Natural killer cell (primary cell): ENCODE results near the gene ZNF316. TPM values are rescaled to one million over a fixed set of nuclear protein-coding genes. Genes with fewer than 3 reads are reported as not detected.
A peak's percentile ranks its signal among the peaks of the same experiment; 100 is the strongest.

Experiments used
- ATAC-seq, 3 donors: fragments of 150-1000 bp in 2 of 3; fragments of 200-7000 bp in 1 of 3; cut with Tn5 transposase; 1 replicate in 1 of 3; 2 replicates in 2 of 3; pipeline ENCODE4 v1.10.0; 2021; ENCODE audit warnings: mild to moderate bottlenecking in 2 of 3, moderate library complexity in 2 of 3
- DNase-seq, 2 donors: peaks; one replicate each; pipeline versions ENCODE4 v3.0.0 to v3.0.0-alpha.2; 2013 to 2021; ENCODE audit warnings: mixed read lengths in 1 of 2
- H3K27ac ChIP-seq: one replicate; pipeline ENCODE4 v1.5.1; 2013; ENCODE audit warnings: mild to moderate bottlenecking, low read length
- H3K27me3 ChIP-seq: one replicate; pipeline ENCODE4 v1.6.1; 2013; ENCODE audit warnings: low read length; ENCODE audit not compliant: control insufficient read depth, insufficient read depth
- H3K36me3 ChIP-seq: one replicate; pipeline ENCODE4 v1.6.1; 2013; ENCODE audit warnings: low read length; ENCODE audit not compliant: control insufficient read depth, insufficient read depth
- H3K4me1 ChIP-seq: one replicate; pipeline ENCODE4 v1.6.1; 2013; ENCODE audit warnings: low read length; ENCODE audit not compliant: control insufficient read depth, insufficient read depth
- H3K4me3 ChIP-seq: one replicate; pipeline ENCODE4 v1.5.1; 2013; ENCODE audit warnings: low read length
- H3K9me3 ChIP-seq: one replicate; pipeline ENCODE4 v1.6.1; 2013; ENCODE audit warnings: low read length; ENCODE audit not compliant: control insufficient read depth, insufficient read depth
- H3K27ac Mint-ChIP-seq, 2 donors: one replicate each; pipeline ENCODE4 v1.8.0; 2022; ENCODE audit warnings: mild to moderate bottlenecking in 2 of 2, mixed read lengths in 2 of 2, moderate library complexity in 1 of 2
- H3K27me3 Mint-ChIP-seq, 2 donors: one replicate each; pipeline ENCODE4 v1.8.0; 2022; ENCODE audit warnings: low read depth in 2 of 2, mixed read lengths in 2 of 2
- H3K36me3 Mint-ChIP-seq: one replicate; pipeline ENCODE4 v1.8.0; 2022; ENCODE audit warnings: mixed read lengths
- H3K4me1 Mint-ChIP-seq, 2 donors: one replicate each; pipeline ENCODE4 v1.8.0; 2022; ENCODE audit warnings: mixed read lengths in 2 of 2
- H3K4me3 Mint-ChIP-seq: one replicate; pipeline ENCODE4 v1.8.0; 2022; ENCODE audit warnings: mild to moderate bottlenecking, moderate library complexity, mixed read lengths
- H3K9me3 Mint-ChIP-seq, 2 donors: one replicate each; pipeline ENCODE4 v1.8.0; 2022; ENCODE audit warnings: mixed read lengths in 2 of 2
- WGBS: methylation state at CpG from one replicate; pipeline ENCODE4 v1.1.7; 2013; ENCODE audit warnings: missing lambda C conversion rate; ENCODE audit not compliant: insufficient coverage; 5-methylcytosine and 5-hydroxymethylcytosine counted together
- intact Hi-C: fragments of 100-400 bp; cut with micrococcal nuclease; formaldehyde crosslinking; loops from one replicate; pipeline ENCODE4 v1.14.2; 2022
- total RNA-seq, 4 donors: library from RNA; stranded (reverse); fragments of 120-200 nt in 1 of 4; gene quantifications; one replicate each; pipeline versions ENCODE4 v1.2.3 to v1.2.4, GENCODE V29; 2013 to 2022
- TF ChIP-seq, protein P1 (sequence below): fragments of 200-600 bp; IDR thresholded peaks from one replicate; pipeline ENCODE4 v1.8.0; 2022; ENCODE audit warnings: antibody characterized with exemption

Gene ZNF316
- 10 to 100 TPM; 46.2 to 59.6 (median 49.5) TPM for total RNA-seq
- total RNA-seq (2013), result 20.4 TPM

DNA sequence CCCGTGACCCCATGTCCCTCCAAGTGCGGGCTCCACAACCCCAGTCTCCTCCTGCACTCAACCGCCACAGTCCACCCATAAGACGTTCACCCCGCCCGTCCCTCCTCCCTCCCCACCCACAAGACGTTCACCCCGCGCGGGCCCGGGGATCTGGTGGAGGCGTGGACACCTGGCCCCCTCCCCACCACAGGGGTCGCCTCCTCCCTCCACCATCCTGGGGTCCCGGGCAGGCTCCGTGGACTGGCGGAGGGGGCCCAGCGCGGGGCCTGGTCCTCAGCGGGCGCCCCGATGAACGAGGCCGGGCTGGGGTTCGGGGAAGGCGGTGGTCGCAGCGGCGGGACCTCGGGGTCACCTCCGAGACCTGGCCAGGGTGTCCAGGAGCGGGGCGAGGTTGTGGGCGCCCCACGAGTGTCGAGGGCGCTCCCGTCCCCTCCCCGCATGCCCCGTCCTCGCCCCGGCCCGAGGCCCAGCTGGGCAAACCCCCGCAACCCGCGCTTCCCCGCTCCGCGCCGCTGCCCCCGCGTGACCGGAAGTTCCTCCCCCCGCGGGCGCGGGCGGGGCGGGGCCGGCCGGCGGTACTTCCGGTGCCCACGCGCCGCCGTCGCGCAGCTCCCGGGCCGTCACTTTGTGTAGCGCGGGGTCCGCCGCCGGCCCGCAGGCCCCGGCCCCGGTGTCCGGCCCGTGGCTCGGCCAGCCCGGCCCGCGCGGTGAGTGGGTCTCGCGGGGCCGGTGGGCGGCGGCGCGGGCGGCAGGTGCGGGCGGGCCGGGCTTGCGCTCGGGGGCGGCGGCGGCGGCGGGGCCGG, at the start of gene ZNF316:
TSS of gene ZNF316 (plus strand) at position 578 of the 803 bp plus-strand sequence. CDS start 5,092 bp downstream, outside the sequence.
- Histone ChIP-seq H3K27me3 (no peaks in the 10 kb centered on the region), H3K36me3 (peaks cover 14% of the 10 kb centered on the region), H3K9me3 (no peaks in the 10 kb centered on the region), H3K27ac (peak within 1 kb of the TSS; percentile 57), H3K4me1 (peaks cover 42% of the 10 kb centered on the region), H3K4me3 (peak within 1 kb of the TSS; percentile 52)
- Mint-ChIP-seq H3K27me3 (no peaks in the 10 kb centered on the region), H3K4me3 (peak within 1 kb of the TSS; percentile 85), H3K4me1 (peaks cover 20 to 40% of the 10 kb centered on the region in 2 donors), H3K9me3 (no peaks in the 10 kb centered on the region), H3K27ac (peak within 1 kb of the TSS; percentile 56 to 93), H3K36me3 (no peaks in the 10 kb centered on the region)
- DNase-seq (peak; percentile 75 to 79), ATAC-seq (peak; percentile 69 to 84 (median 77))
- TF ChIP-seq, protein P1, sequence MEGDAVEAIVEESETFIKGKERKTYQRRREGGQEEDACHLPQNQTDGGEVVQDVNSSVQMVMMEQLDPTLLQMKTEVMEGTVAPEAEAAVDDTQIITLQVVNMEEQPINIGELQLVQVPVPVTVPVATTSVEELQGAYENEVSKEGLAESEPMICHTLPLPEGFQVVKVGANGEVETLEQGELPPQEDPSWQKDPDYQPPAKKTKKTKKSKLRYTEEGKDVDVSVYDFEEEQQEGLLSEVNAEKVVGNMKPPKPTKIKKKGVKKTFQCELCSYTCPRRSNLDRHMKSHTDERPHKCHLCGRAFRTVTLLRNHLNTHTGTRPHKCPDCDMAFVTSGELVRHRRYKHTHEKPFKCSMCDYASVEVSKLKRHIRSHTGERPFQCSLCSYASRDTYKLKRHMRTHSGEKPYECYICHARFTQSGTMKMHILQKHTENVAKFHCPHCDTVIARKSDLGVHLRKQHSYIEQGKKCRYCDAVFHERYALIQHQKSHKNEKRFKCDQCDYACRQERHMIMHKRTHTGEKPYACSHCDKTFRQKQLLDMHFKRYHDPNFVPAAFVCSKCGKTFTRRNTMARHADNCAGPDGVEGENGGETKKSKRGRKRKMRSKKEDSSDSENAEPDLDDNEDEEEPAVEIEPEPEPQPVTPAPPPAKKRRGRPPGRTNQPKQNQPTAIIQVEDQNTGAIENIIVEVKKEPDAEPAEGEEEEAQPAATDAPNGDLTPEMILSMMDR, result no peak
- WGBS, result 1% methylated on average over 104 of the region's 104 CpGs
- intact Hi-C loops, result loop anchor here (1.0 kb wide), 1 partner anchor 48 kb away; no protein-coding TSS in a partner anchor

DNA sequence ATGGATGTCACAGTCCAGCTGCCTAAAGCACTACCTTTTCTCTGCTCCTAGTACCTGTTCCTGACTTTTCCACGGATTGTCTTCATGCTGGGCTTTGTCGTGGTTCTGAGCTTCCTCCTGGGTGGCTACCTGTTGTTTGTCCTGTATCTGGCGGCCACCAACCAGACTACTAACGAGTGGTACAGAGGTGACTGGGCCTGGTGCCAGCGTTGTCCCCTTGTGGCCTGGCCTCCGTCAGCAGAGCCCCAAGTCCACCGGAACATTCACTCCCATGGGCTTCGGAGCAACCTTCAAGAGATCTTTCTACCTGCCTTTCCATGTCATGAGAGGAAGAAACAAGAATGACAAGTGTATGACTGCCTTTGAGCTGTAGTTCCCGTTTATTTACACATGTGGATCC, 48.6 kb upstream of the ZNF316 start:
- no peaks in the 10 kb centered on the region for H3K27me3 Mint-ChIP-seq
- H3K36me3 Mint-ChIP-seq, result peaks cover 8% of the 10 kb centered on the region
- Histone ChIP-seq H3K27me3 (no peaks in the 10 kb centered on the region), H3K9me3 (no peaks in the 10 kb centered on the region), H3K27ac (no peak overlapping the region), H3K4me1 (peaks cover 16% of the 10 kb centered on the region), H3K36me3 (peaks cover 21% of the 10 kb centered on the region), H3K4me3 (no peak overlapping the region)
- no peaks in the 10 kb centered on the region for H3K9me3 Mint-ChIP-seq
- TF ChIP-seq, protein P1, result no peak
- H3K27ac Mint-ChIP-seq, result peak overlapping the region in 1 of 2 donors; percentile 80
- ATAC-seq, result no peak
- DNase-seq, result no peak
- intact Hi-C loops, result no loop called here
- 94% methylated on average over 9 of the region's 9 CpGs for WGBS
- peak overlapping the region; percentile 79 for H3K4me3 Mint-ChIP-seq
- peaks cover 8 to 18% of the 10 kb centered on the region in 2 donors for H3K4me1 Mint-ChIP-seq

DNA sequence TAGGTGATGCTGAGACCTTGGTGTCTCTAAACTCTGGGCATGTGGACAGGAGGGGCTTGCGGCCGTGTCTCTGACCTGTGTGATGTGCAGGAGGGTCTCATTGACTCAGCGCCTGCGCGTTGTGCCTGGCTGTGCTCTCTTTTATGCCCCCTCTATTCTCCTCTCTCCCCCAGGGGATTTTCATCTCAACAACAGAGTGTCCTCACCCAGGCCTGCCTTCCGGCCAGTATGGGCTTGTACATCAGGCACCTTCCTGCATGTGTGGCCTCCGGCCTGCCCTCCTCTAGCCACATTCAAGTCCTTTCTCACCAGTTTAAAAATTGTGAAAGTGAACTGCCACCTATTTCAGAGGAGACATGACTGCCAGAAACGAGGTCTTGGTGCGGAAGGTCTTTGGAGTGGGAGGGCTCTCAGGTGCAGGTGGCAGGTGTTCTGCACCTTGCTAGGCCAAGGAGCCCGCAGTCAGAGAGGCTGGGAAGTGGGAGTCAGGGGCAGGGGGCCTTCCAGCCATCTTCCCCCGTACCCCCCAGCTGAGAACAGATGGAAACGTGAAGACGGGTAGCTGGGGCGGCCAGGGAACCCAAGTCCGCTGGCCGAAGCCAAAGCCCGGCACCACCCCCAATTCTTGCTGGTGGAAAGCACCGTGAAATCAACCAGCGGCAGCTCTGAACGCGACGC, 47.8 kb upstream of the ZNF316 start:
- no peaks in the 10 kb centered on the region for H3K27me3 ChIP-seq
- intact Hi-C loops, result loop anchor here (1.0 kb wide), 2 partner anchors 12 to 48 kb away; partner anchors contain the start of genes ZDHHC4 and ZNF316
- no peaks in the 10 kb centered on the region for H3K9me3 Mint-ChIP-seq
- H3K4me3 Mint-ChIP-seq, result peak overlapping the region; percentile 79
- H3K9me3 ChIP-seq, result no peaks in the 10 kb centered on the region
- WGBS, result 58% methylated on average over 22 of the region's 22 CpGs
- H3K27me3 Mint-ChIP-seq, result no peaks in the 10 kb centered on the region
- peak overlapping the region; percentile 80 to 92 for H3K27ac Mint-ChIP-seq
- TF ChIP-seq, protein P1, result no peak
- H3K4me3 ChIP-seq, result peak overlapping the region; percentile 13
- peaks cover 8% of the 10 kb centered on the region for H3K36me3 Mint-ChIP-seq
- H3K27ac ChIP-seq, result peak overlapping the region; percentile 57
- peaks cover 8 to 18% of the 10 kb centered on the region in 2 donors for H3K4me1 Mint-ChIP-seq
- DNase-seq (no peak), ATAC-seq (no peak)
- H3K4me1 ChIP-seq, result peaks cover 16% of the 10 kb centered on the region
- H3K36me3 ChIP-seq, result peaks cover 26% of the 10 kb centered on the region
